Retinal pigment epithelial cell (primary cell): ENCODE measurements around the gene CARNS1.

Experiments
- DNase-seq: peaks from one replicate; pipeline ENCODE4 v3.0.0-alpha.2; 2010; ENCODE audit warnings: low read depth
- H3K4me3 ChIP-seq: 2 replicates; pipeline ENCODE4 v1.5.1; 2011; ENCODE audit warnings: mild to moderate bottlenecking, low read length, control low read depth, moderate library complexity
- CTCF ChIP-seq: conservative IDR thresholded peaks from 2 replicates; pipeline ENCODE4 v1.5.1; 2011; ENCODE audit warnings: low read depth, low read length, control low read depth, inconsistent platforms

CARNS1 gene

GRCh38 chr11:67415501-67416304, at the start of gene CARNS1:
CARNS1 (plus strand) TSS chr11:67415678; CDS start chr11:67416200, 522 bp downstream.
- DNase-seq: no peak
- peak within 1 kb of the TSS; percentile 63 for H3K4me3 ChIP-seq
- TF ChIP-seq CTCF: no peak

- no peak for DNase-seq
- H3K4me3 ChIP-seq: no peak overlapping the region
- no peak for TF ChIP-seq CTCF
Measured at GRCh38 chr11:67365736-67366444, 49.6 kb upstream of the CARNS1 start.

- no peak overlapping the region for H3K4me3 ChIP-seq
- no peak for TF ChIP-seq CTCF
- no peak for DNase-seq
Measured at GRCh38 chr11:67366546-67366945, 48.9 kb upstream of the CARNS1 start.

- no peak overlapping the region for H3K4me3 ChIP-seq
- DNase-seq: no peak
- TF ChIP-seq CTCF: no peak
Measured at GRCh38 chr11:67366961-67367760, 48.3 kb upstream of the CARNS1 start.

GRCh38 chr11:67367761-67368227, 47.7 kb upstream of the CARNS1 start:
- no peak overlapping the region for H3K4me3 ChIP-seq
- no peak for TF ChIP-seq CTCF
- DNase-seq: no peak

- no peak for DNase-seq
- no peak for TF ChIP-seq CTCF
- H3K4me3 ChIP-seq: no peak overlapping the region
Measured at GRCh38 chr11:67368621-67369020, 46.9 kb upstream of the CARNS1 start.
